ENCODE measurements around the gene AK8.

AK8 gene

DNA sequence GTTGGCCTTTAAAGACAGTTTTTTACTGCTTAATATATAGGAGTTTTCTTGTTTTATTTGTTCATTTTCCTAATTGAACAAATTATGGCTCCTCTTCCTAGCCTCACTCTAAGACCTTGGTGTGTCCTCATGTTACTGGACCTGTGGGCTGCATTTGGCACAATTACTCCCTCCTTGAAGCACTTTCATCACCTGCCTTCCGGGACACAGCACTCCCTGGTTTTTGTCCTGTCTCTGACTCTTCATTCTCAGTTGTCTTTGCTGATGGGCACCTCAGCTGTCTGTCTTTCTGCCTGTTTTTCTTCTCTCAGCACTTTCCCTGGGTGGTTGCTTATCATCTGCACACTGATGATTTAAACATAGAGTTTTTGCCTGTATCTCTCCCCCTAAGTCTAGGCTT lies 194.2 kb downstream of the AK8 start:
- 0 out of 2 replicates have a peak, but pooled peaks cover 4% of the 10 kb centered on the region for H3F3A ChIP-seq (ENCODE audit: insufficient read depth, low read length)
- no peaks in the 10 kb centered on the region for H3K27me3 ChIP-seq (ENCODE audit: insufficient read depth, low read length)
- H3K27ac ChIP-seq (ENCODE audit: low read depth, low read length, poor library complexity, severe bottlenecking): no peak overlapping the region
- H3K9ac ChIP-seq (ENCODE audit: low read length): no peak overlapping the region
- peaks cover 90% of the 10 kb centered on the region for H3K36me3 ChIP-seq (ENCODE audit: insufficient read depth, low read length)
- H4K20me1 ChIP-seq (ENCODE audit: insufficient read depth, low read length): no peaks in the 10 kb centered on the region
- H3K79me2 ChIP-seq (ENCODE audit: insufficient read depth, low read length): peaks cover 21% of the 10 kb centered on the region
- TF ChIP-seq EZH2 (IDR thresholded peaks at IDR 0.05; ENCODE audit: borderline replicate concordance, low read length): no peak
- H3K9me2 ChIP-seq (ENCODE audit: low read depth, low read length): no peaks in the 10 kb centered on the region
- no peaks in the 10 kb centered on the region for H3K4me1 ChIP-seq (ENCODE audit: insufficient read depth, low read length, severe bottlenecking)
- H3K4me2 ChIP-seq (ENCODE audit: low read length): no peak overlapping the region
- H2AFZ ChIP-seq (ENCODE audit: low read length): no peak overlapping the region
- no peak overlapping the region for H3K4me3 ChIP-seq (ENCODE audit: low read depth, low read length, poor library complexity, severe bottlenecking)
- no peaks in the 10 kb centered on the region for H3K9me3 ChIP-seq (ENCODE audit: low read length)

DNA sequence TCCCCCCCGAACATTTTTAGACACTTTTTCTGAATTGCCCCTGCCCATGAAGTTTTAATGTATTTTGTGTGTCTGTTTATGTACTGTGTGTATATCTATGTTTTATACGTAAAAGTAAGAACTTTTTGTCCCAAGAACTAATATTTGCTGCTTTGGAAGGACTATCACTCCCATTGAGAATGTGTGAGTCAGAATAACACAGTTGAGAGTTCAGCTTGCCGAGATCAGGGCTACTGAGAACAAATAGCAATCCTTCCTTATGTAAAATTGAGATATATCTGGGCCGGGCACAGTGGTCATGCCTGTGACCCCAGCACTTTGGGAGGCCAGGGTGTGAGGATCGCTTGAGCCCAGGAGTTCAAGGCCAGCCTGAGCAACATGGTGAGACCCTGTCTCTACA lies 196.5 kb downstream of the AK8 start:
- Histone ChIP-seq H3K4me2 (ENCODE audit: low read length) (no peak overlapping the region), H3K4me3 (ENCODE audit: low read depth, low read length, poor library complexity, severe bottlenecking) (no peak overlapping the region), H2AFZ (ENCODE audit: low read length) (no peak overlapping the region), H3K27me3 (ENCODE audit: insufficient read depth, low read length) (no peaks in the 10 kb centered on the region), H3K9ac (ENCODE audit: low read length) (no peak overlapping the region), H3K9me3 (ENCODE audit: low read length) (no peaks in the 10 kb centered on the region), H4K20me1 (ENCODE audit: insufficient read depth, low read length) (no peaks in the 10 kb centered on the region), H3K27ac (ENCODE audit: low read depth, low read length, poor library complexity, severe bottlenecking) (no peak overlapping the region), H3K9me2 (ENCODE audit: low read depth, low read length) (no peaks in the 10 kb centered on the region), H3K4me1 (ENCODE audit: insufficient read depth, low read length, severe bottlenecking) (no peaks in the 10 kb centered on the region), H3F3A (ENCODE audit: insufficient read depth, low read length) (no peaks in the 10 kb centered on the region), H3K36me3 (ENCODE audit: insufficient read depth, low read length) (peaks cover 80% of the 10 kb centered on the region), H3K79me2 (ENCODE audit: insufficient read depth, low read length) (peaks cover 25% of the 10 kb centered on the region)
- TF ChIP-seq EZH2 (IDR thresholded peaks at IDR 0.05; ENCODE audit: borderline replicate concordance, low read length): no peak
- TF ChIP-seq, protein P1, sequence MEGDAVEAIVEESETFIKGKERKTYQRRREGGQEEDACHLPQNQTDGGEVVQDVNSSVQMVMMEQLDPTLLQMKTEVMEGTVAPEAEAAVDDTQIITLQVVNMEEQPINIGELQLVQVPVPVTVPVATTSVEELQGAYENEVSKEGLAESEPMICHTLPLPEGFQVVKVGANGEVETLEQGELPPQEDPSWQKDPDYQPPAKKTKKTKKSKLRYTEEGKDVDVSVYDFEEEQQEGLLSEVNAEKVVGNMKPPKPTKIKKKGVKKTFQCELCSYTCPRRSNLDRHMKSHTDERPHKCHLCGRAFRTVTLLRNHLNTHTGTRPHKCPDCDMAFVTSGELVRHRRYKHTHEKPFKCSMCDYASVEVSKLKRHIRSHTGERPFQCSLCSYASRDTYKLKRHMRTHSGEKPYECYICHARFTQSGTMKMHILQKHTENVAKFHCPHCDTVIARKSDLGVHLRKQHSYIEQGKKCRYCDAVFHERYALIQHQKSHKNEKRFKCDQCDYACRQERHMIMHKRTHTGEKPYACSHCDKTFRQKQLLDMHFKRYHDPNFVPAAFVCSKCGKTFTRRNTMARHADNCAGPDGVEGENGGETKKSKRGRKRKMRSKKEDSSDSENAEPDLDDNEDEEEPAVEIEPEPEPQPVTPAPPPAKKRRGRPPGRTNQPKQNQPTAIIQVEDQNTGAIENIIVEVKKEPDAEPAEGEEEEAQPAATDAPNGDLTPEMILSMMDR (IDR thresholded peaks at IDR 0.05; ENCODE audit: low read length): no peak

DNA sequence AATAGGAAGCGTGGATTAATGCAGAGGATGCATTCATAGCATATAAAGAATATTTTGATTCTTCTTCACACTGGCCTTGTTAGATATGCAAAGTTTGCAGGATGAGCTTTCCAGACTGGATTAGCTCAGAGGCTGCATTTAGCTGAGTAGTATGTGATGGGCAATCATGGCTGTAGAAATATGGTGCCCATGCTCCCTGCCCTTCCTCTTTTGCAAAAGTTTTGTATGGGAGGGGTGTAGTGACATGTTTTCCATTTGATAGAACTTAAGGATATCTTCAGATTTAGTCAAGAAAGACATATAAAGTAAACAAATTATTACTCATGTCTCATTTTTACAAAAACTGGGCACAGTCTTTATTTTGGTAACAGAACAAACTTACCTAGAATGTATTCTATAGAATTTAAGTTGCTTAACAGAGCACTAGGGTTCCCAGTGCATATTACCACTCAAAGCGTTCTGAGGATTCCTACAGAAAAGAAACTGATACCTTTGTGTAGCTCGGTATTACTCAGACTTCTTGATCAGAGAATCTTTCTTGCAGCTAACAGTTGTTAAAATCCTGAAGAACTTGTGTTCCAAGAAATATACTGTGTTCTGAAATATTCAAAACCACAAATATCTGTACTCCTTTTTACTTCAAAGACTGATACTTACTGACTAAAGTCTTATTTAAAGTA lies 198.0 kb downstream of the AK8 start:
- no peak overlapping the region for H3K4me3 ChIP-seq (ENCODE audit: low read depth, low read length, poor library complexity, severe bottlenecking)
- H2AFZ ChIP-seq (ENCODE audit: low read length): no peak overlapping the region
- H3K27me3 ChIP-seq (ENCODE audit: insufficient read depth, low read length): no peaks in the 10 kb centered on the region
- peaks cover 39% of the 10 kb centered on the region for H3K79me2 ChIP-seq (ENCODE audit: insufficient read depth, low read length)
- H3K27ac ChIP-seq (ENCODE audit: low read depth, low read length, poor library complexity, severe bottlenecking): no peak overlapping the region
- H3K9ac ChIP-seq (ENCODE audit: low read length): no peak overlapping the region
- no peaks in the 10 kb centered on the region for H3K4me1 ChIP-seq (ENCODE audit: insufficient read depth, low read length, severe bottlenecking)
- H3K9me2 ChIP-seq (ENCODE audit: low read depth, low read length): no peaks in the 10 kb centered on the region
- H3K4me2 ChIP-seq (ENCODE audit: low read length): no peak overlapping the region
- peaks cover 65% of the 10 kb centered on the region for H3K36me3 ChIP-seq (ENCODE audit: insufficient read depth, low read length)
- no peaks in the 10 kb centered on the region for H4K20me1 ChIP-seq (ENCODE audit: insufficient read depth, low read length)
- no peaks in the 10 kb centered on the region for H3K9me3 ChIP-seq (ENCODE audit: low read length)
- H3F3A ChIP-seq (ENCODE audit: insufficient read depth, low read length): no peaks in the 10 kb centered on the region
- TF ChIP-seq EZH2 (IDR thresholded peaks at IDR 0.05; ENCODE audit: borderline replicate concordance, low read length): no peak
- TF ChIP-seq, protein P1 (IDR thresholded peaks at IDR 0.05; ENCODE audit: low read length): no peak

DNA sequence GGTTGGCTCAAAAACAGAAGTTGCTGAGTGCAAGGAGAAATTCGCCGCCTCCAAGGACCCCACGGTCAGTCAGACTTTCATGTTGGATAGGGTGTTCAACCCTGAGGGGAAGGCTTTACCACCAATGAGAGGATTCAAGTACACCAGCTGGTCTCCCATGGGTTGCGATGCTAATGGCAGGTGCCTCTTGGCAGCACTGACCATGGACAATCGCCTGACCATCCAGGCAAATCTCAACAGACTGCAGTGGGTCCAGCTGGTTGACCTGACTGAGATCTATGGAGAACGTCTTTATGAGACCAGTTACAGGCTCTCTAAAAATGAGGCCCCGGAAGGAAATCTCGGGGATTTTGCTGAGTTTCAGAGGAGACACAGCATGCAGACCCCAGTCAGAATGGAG lies 200.1 kb downstream of the AK8 start:
- H3K9ac ChIP-seq (ENCODE audit: low read length): no peak overlapping the region
- TF ChIP-seq, protein P1 (IDR thresholded peaks at IDR 0.05; ENCODE audit: low read length): no peak
- TF ChIP-seq EZH2 (IDR thresholded peaks at IDR 0.05; ENCODE audit: borderline replicate concordance, low read length): no peak
- peaks cover 56% of the 10 kb centered on the region for H3K36me3 ChIP-seq (ENCODE audit: insufficient read depth, low read length)
- H4K20me1 ChIP-seq (ENCODE audit: insufficient read depth, low read length): no peaks in the 10 kb centered on the region
- H3F3A ChIP-seq (ENCODE audit: insufficient read depth, low read length): no peaks in the 10 kb centered on the region
- no peak overlapping the region for H3K4me3 ChIP-seq (ENCODE audit: low read depth, low read length, poor library complexity, severe bottlenecking)
- H3K4me2 ChIP-seq (ENCODE audit: low read length): no peak overlapping the region
- H3K9me3 ChIP-seq (ENCODE audit: low read length): no peaks in the 10 kb centered on the region
- H3K27ac ChIP-seq (ENCODE audit: low read depth, low read length, poor library complexity, severe bottlenecking): no peak overlapping the region
- peaks cover 60% of the 10 kb centered on the region for H3K79me2 ChIP-seq (ENCODE audit: insufficient read depth, low read length)
- H2AFZ ChIP-seq (ENCODE audit: low read length): no peak overlapping the region
- H3K27me3 ChIP-seq (ENCODE audit: insufficient read depth, low read length): no peaks in the 10 kb centered on the region
- H3K9me2 ChIP-seq (ENCODE audit: low read depth, low read length): no peaks in the 10 kb centered on the region
- H3K4me1 ChIP-seq (ENCODE audit: insufficient read depth, low read length, severe bottlenecking): no peaks in the 10 kb centered on the region

Measured in OCI-LY1 (cell line).